Astrocyte (in vitro differentiated cells and primary cell): ENCODE measurements around the gene NUP62.

ENCODE experiments used
- EZH2 ChIP-seq: IDR thresholded peaks from 2 replicates; pipeline ENCODE4 v1.6.1; 2012; ENCODE audit warnings: mild to moderate bottlenecking, low read length, inconsistent platforms; ENCODE audit not compliant: insufficient read depth
- TF ChIP-seq, protein P1 (sequence below): IDR thresholded peaks from 2 replicates; pipeline ENCODE4 v1.5.1; 2011; ENCODE audit warnings: low read depth, mild to moderate bottlenecking, inconsistent platforms, low read length, moderate library complexity; ENCODE audit not compliant: insufficient read depth

DNA sequence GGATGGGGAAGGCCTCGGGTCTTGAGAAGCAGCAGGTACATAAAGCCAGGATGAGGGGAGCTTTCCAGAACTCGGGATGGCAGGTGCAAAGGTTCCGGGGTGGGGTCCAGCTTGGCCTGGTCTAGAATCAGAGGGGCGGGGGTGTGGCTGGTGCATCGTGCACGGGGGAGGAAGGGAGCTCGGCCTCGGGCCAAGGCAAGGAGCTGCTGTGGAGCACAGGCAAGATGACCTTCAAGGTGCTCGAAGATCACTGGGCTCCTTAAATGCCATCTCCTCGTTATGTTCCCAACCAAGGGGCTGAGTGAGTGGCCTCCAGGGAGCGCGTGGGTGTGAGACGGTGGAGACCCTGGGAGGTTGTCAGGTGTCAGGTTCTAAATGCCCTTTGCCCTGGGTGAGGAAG, 47.8 kb upstream of the NUP62 start:
- TF ChIP-seq, protein P1, sequence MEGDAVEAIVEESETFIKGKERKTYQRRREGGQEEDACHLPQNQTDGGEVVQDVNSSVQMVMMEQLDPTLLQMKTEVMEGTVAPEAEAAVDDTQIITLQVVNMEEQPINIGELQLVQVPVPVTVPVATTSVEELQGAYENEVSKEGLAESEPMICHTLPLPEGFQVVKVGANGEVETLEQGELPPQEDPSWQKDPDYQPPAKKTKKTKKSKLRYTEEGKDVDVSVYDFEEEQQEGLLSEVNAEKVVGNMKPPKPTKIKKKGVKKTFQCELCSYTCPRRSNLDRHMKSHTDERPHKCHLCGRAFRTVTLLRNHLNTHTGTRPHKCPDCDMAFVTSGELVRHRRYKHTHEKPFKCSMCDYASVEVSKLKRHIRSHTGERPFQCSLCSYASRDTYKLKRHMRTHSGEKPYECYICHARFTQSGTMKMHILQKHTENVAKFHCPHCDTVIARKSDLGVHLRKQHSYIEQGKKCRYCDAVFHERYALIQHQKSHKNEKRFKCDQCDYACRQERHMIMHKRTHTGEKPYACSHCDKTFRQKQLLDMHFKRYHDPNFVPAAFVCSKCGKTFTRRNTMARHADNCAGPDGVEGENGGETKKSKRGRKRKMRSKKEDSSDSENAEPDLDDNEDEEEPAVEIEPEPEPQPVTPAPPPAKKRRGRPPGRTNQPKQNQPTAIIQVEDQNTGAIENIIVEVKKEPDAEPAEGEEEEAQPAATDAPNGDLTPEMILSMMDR = no peak
- TF ChIP-seq EZH2 = no peak
